HG03175 (cell line): Measurements from ENCODE around the gene SLC25A13.

Source experiments
- ATAC-seq: cut with Tn5 transposase; IDR thresholded peaks from one replicate; pipeline ENCODE4 v1.9.1; 2021; ENCODE audit warnings: mild to moderate bottlenecking, moderate library complexity; ENCODE audit not compliant: unreplicated experiment

The SLC25A13 gene

DNA sequence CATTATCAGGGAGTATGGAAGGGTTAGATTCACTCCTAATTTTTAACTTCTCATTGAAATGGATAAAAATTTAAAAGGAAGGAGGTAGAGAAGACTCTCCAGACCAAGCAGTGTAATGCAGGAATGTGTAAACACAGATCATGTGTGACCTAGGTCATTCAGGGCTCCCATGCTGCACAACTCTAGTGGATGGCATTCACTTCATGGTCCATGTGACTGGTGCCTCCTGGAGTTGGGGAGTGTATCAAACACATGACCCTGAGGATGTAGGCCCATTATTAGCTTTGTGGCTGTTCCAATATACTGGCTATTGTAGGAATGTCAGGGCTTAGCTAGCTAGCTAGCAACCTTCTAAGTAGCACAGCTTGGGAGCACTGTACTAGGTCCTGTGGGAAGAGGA lies 109.9 kb downstream of the SLC25A13 start:
- ATAC-seq: no peak

DNA sequence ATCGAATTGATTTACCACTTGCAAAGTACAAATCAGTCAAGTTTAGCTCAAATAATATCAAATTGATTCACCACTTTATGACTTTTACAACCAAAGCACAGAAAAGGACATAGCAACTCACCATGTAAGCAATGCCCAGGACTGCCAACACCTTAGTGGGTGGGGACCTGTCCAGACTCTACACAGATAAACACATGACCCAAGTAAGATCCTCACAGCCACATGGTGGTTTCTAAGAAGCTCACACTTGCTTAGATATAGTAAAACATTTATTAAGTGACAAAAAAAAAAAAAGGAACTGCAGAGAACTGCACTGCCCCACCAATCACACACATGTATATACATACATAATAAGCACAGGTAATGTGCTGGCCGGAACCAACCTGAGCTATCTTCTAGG lies 116.2 kb downstream of the SLC25A13 start:
- no peak for ATAC-seq

DNA sequence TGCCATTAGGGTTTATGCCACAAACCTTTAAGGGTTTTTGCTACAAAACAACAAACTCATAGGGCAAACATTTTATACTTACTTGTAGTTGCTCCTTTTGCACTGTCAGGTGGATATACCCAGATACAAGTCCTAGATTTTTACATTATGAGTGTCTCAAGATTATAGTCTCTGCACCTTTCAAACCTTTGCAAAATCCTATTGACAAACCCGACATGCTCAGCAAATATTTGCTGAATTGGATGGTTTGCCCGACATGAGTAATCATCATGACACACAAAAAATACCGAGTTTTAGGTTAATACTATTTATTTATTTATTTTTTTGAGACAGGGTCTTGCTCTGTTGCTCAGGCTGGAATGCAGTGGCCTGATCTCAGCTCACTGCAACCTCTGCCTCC lies 117.3 kb downstream of the SLC25A13 start:
- no peak for ATAC-seq

DNA sequence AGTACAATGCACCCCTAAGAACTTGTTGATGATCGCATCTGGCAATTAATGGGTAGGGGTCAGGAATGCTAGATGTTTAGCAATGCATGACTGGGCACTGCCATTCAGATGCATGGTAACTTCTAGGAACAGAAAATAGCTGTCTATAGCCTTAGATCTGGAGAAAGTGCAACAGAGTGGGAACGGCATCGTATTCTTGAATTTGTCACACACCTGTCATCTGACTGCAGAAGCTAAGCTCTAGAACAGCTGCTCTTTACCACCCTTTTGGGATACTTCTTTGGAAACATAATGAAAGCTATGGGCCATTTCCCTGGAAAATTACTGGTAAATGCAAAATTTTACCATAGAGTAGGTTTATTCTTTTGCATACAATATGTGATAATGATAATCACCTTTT lies 118.1 kb downstream of the SLC25A13 start:
- no peak for ATAC-seq

DNA sequence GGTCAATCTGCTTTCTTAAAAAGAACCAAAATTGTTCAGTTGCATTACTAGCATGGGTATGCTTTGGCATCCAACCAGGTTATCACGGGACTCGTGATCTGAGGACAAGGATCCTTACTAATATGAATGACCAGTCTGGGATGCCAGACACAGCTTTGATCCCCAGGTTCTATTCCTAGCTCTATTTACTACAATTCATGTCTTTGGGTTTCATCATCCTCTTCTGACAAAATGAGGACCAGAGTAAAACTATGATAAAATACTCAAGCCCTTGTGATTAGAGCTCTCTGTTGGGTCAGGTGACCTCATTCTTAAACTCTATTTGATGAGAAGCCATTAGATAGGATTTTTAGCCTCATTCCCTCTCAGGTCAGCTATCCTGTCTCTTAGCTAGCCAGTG lies 119.8 kb downstream of the SLC25A13 start:
- ATAC-seq: no peak

DNA sequence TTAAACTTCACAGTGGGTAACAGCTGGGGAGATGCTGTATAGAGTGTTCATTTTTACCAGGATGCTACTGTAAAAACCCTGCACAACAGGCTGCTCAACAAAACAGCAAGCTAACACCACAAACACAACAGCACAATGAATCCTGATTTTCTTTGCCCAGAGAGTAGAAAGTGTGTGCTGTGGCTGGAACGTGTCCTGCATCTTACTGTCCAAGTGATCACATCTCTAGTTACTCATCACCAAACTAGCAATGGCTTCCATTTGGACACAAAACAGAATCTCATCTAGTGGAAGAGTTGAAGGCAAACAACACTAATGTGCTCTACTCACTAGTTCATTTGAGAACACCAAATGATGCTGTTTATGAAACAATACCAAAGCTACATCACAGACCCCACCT lies 121.2 kb downstream of the SLC25A13 start:
- no peak for ATAC-seq

DNA sequence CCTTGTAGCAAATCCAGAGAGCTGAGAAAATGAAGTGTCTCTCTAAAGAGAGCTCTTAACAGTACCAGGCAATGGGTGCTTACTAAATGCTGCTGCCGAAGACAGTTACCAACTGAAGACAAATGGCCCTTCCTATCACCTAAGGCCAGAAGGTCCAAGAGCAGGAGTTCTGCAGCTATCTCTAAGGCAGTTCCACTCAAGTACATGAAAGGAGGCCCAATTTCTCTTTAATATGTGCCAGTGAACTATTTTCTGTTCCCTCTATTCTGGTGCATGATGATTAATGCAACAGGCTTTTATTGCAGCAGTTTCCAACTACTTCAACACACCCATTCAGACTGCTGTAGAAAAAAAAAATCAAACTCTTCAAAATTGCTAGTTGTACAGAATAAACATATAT lies 122.5 kb downstream of the SLC25A13 start:
- ATAC-seq: no peak

DNA sequence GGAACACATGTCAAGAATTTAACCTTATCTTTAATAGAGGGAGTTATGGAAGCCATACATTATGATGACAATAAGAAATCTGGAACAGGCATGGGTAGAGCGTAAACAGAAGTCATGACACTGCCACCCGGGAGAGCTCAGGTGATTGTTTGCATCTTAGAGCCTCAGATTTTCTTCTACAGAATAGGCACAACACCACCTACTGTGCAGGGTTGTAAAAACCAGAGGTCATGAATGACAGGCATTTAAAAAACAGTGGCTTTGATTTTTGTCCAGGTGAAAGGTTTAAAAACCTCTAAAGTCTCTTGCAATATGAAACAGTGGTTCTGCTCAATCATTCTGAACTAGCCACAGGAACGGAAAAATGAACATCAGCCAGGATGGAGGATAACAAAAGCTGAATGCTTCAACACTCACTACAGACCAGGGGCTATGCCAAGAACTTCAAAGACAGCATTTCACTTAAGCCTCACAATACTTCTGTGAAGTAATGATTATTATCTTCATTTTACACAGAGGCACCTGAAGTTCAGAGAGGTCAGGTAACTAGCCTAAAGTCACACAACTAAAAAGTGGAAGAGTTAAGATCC lies 123.8 kb downstream of the SLC25A13 start:
- no peak for ATAC-seq

DNA sequence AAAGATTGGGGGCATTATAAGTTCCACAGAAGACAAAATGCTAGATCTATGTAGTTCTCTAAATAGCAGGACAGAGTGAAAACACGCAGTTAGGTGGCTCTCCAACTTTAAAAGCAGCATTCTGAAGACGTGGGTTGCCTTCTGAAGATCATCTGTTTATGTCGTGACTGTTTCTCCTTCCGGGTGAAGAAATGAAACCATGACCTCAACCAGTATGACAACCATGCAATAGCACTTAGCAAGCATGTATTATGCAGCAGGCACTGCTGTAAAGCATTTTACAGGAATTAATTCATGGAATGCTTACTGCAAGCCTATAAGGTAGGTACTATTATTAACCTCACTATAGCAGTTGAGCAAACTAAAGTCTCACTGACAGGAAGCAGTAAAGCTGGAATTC lies 125.2 kb downstream of the SLC25A13 start:
- no peak for ATAC-seq

DNA sequence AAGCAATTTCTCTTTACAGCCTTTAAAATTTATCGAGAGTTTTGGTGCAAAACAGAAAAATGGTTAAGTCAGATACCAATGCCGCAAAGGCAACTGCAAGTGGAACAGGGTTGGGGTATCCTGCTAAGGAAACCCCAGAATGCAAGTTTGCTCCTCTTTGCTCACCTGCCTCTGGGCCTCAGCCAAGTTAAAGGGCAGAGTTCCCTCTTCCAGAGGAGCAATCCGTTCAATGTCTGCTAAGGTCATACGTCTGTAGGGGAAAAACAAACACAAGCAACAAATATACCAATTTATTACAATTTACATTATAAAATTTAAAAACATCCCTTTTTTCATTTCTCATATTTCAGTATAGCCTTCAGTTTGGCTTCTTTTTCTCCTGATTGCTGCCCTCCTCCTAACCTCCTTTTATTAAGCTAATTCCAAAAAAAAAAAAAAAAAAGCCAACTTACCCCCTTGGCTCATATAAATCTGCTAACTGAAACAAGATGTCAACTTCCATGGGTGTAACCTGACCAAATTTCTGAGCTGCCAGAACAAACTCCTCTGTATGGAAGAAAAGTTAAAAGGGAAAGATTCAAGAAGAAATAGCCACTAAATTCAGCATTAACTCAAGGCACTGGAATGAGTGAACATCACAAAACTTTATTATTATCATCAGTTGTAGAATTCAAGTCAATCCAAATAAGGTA lies 132.6 kb downstream of the SLC25A13 start:
- no peak for ATAC-seq

DNA sequence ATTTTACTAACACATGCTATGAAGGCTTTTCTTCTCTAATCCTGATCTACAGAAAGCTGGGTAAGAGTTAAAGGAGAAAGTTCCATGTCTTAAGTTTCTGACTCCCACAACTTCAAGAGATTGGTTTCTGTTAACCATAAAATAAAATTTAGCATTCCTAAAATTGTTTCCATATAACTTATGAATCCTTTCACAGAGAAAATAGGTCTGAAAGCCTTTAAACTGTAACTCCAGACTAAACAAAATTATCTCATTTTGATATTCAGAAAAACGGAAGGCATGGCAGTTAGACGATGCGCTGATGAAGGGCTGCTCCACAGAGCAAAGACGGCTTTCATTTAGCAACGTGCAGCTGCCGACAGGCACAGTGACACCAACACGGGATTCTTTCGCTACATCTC lies 133.3 kb downstream of the SLC25A13 start:
- ATAC-seq: no peak

DNA sequence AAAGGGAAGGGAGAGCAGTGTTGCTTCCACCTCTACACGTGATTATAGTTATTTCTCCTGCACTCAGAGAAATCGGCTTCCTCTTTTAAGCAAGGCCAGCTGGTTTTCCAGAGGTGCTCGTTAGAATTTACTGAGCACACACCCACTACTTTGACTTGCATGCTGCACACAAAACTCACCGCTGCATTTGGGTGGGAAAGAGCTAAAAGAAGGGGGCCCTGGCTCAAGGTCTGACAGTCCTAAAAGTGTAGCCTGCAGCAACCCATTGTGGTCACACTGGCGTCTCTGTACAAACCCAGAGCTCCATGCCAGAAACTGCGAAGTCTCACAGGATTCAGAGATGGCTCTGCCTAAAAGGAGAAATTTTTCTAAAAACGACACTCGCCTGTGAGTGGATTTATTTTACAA lies 133.7 kb downstream of the SLC25A13 start:
- no peak for ATAC-seq

DNA sequence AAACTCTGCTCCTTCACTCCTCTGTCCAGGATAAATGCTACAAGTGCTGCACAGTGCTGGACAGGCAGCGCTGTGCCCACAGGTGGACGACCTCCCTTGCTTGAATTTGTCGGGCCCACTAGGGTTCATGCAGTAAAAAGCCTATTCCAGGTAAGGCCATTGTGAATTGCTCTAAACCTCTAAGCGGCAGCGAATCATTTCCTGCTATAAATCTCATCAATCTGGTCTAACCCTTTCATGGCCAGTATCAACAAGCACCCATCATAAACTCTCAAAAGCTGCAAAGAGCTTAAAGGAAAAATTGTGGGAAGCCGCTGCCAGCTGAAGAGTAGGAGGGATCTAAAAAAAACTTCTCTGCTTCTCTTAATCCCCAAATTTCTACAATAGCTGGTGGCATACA lies 134.2 kb downstream of the SLC25A13 start:
- ATAC-seq: no peak

DNA sequence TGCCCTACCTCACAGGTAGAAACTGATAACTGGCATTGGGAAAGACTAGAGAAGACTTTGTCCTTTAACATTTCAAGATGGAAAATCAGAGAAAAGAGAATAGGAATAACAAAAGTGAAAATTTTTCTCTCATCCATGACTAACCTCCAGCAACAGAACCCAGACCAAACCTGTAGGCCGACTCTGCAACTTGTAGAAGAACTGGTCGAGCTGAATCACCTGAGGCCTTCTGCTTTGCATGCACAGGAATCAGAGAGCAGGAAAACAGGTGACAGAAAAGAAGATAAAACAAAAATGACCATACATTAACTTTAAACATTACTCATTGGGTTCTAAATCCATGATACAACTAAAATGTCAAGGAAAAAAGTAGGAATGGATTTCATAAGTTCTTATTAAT lies 137.1 kb downstream of the SLC25A13 start:
- ATAC-seq: no peak

DNA sequence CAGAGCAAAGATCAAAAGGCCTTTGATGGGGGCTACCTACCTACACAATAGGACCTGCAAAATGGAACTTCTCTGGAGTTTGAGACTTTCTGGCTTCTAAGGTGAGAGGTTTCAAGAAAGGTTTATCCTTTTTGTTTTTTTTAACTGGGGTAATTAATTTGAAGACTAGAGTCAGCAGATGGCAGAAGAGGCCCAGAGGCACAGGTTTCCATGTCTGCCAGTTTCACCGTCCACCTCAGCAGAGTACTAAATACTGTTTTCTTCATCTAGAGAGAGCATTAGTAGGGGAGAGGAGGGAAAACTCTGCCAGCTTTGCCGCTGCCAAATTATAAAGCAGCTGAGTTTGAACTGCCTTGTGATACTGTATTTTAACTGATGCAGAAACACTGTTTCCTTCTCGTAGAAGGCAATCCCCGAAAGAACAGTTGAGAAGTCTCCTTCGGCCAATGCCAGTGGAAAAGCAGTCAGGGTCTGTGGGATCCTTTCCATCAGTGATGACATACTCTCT lies 138.7 kb downstream of the SLC25A13 start:
- ATAC-seq: no peak

DNA sequence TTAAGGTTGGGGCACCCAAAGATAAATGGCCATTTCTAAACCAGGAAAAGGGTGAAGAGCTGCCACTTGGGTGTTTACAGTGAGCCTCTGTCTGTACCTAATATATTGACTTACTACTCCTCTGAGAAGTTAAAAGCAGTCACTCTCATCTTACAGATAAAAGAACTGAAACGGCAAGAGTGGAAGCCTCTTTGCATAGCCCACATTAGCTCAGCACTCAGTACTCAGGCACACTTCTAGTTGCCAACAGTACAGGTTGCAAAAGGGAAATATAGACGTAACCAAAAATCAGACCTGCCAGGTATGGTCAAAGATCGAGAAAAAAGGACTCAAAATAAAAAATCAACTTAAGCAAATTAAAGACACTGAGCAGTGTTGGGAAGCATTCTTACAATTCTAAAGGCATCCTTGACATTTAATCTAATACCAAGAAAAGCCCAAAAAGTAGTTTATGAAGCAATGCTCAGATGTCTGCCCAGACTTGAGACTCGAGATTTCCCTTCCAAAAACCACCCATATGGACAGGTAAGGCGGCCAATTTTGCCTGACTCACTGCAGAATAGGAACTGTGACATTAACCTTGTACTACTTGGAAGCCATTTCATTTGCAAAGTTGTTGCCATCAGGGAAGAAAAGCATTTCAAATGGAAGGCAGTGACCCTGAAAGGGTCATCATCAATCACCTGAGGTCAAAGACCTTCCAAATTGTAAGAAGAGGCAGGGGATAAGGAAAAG lies 139.3 kb downstream of the SLC25A13 start:
- no peak for ATAC-seq

DNA sequence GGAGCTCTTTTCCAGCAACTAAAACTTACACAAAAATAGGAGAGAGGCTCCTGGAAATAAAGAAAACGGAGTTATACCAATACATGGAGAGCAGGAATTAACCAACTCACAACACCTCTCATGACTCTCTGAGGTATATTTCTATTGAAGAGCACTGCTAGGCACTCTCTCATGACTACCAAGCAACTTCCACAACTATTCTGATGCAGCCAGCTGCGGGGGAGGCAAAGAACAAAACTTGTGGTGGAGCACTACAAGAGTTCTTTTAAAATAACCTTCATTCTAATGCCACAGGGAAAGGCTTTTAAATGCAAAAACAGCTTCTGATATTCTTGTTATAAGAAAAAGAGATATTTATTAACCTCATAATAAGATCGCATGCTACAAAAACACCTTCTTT lies 140.7 kb downstream of the SLC25A13 start:
- no peak for ATAC-seq

DNA sequence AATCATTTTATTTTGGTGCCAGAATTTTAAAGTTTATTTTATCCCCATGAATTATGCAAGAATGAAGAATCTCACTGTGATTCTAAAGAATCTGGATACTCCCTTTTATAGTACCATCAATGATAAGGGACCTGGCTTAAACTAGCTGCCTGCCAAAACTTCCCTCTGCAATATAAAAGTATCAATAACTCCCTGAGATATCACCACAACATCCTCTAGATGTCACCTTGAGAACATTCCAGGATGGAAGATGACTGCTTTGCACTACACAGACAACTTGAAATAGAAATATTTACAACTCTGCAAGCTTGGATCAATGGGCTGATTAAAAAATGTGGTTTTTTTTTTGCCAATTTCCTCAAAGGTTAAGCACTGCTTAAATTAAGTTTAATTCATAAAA lies 142.1 kb downstream of the SLC25A13 start:
- no peak for ATAC-seq

DNA sequence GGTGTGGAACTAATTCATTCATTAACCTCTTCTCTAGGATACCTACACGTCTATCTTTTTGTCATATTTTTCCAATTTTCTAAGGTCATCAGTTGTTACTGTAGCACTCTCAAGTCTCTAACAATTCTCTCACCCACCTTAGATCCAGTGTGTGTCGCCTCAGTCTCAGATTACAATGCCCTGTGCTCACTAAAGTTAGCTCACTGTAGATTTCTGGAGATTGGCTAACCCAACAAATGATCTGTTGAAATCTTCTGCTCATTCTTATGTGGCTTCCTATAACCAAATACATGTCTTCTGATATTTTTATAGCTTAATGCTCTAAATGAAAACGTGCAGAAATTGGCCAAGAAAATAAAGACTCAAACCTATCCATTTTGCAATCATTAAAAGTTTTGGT lies 142.6 kb downstream of the SLC25A13 start:
- ATAC-seq: no peak

DNA sequence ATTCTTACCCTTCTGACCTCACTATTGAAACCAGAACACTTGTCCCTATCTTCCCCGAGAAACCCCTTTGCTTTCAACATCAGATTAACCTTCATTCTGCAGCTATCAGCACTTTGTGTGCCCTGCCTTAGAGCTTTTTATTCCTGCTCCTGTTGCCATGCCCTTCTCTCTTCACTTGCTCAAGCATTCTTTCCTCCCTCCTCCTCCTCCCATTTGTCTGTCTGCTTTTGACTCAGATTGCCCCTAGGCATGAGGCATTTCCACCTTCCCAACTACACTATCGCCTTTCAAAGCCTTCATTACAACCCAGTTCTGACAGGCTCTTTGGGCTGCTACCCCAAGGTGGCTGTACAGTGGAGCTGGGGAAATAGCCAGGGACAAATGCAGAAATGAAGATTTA lies 143.3 kb downstream of the SLC25A13 start:
- ATAC-seq: no peak

DNA sequence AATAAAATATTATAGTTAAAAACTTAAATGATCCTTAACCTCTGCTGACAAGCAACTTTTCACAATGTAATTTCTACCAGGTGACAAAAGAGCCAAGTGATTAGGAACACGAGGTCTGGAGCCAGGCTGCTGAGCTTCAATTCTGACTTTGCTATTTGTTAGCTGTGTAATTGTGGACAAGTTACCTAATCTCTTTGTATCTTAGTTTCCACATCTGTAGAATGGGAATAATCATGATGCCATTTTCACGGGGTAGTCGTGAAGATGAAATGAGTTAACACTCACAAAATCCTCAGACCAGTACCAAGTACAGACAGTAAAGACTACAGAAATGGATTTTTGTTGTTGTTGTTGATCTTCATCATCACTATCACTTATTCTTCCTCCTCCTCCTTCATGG lies 144.5 kb downstream of the SLC25A13 start:
- ATAC-seq: no peak

DNA sequence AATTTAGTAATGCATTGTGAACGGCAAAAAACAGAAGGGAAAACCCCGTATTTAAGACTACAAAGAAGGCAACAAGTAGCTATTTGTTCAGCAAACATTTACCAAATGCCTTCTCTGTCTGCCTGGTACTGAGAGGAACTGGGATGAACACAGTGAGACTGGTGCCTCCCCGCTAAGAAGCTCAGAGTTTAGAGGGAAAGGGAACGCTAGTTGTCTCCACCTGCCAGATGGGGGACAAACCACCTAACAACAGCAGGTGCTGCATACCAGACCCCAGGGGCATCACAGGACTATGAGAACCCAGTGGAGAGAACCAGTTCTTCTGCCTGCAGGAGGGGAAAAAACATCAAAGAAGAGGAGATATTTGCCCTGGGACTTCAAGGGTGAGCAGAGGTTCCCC lies 147.1 kb downstream of the SLC25A13 start:
- ATAC-seq: no peak
